ENCODE data around the gene KLF16.
"Not testable (repeated sequence)": the region's sequence is repeated elsewhere in the genome, so short reads cannot be mapped to it uniquely, and the experiment has no call there.

Gene KLF16

GRCh38 chr19:1863328-1863637, at the start of gene KLF16:
TSS of gene KLF16 (minus strand) at chr19:1863579. CDS start at chr19:1863497, 82 bp downstream.
- no peak for DNase-seq (ENCODE audit: low read depth in 2 of 2)

DNA sequence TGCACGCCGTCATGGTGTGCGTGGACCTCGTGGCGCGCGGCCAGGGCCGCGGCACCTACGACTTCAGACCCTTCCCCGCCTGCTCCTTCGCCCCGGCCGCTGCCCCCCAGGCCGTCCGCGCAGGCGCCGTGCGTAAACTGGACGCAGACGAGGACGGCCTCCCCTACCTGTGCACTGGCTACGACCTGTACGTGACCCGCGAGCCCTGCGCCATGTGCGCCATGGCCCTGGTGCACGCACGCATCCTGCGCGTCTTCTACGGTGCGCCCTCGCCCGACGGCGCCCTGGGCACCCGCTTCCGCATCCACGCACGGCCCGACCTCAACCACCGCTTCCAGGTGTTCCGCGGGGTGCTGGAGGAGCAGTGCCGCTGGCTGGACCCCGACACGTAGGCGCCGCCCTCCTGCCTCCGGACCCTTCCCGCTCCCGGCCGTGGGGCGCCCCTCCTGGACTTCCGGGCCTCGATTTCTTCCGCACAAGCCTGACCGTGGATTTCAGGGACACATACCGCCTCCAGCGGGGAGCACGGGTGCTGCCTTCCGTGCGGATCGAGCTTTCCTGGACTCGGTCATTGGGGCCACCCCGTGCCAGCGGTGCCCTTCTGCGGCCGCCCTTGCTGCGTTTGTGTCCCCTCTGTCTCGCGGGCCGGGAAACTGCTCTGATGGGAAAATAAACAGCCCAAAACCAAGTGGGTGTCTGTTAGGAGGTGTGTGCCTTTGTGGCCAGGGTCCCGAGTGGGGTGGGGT, 49.6 kb upstream of the KLF16 start:
- DNase-seq (ENCODE audit: low read depth in 2 of 2): no peak

DNA sequence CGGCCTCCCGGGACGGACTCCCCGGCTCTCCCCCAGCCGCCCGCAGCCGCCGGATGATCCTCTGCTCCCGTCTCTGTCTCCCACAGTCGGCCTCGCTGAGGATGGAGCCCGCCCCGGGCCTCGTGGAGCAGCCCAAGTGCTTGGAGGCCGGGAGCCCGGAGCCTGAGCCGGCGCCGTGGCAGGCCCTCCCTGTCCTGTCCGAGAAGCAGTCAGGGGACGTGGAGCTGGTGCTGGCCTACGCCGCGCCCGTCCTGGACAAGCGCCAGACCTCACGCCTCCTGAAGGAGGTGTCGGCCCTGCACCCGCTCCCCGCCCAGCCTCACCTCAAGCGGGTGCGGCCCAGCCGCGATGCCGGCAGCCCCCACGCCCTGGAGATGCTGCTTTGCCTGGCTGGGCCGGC, 48.6 kb upstream of the KLF16 start:
- no peak for DNase-seq (ENCODE audit: low read depth in 2 of 2)

GRCh38 chr19:1911098-1911497, 47.7 kb upstream of the KLF16 start:
- no peak for DNase-seq (ENCODE audit: low read depth in 2 of 2)

DNA sequence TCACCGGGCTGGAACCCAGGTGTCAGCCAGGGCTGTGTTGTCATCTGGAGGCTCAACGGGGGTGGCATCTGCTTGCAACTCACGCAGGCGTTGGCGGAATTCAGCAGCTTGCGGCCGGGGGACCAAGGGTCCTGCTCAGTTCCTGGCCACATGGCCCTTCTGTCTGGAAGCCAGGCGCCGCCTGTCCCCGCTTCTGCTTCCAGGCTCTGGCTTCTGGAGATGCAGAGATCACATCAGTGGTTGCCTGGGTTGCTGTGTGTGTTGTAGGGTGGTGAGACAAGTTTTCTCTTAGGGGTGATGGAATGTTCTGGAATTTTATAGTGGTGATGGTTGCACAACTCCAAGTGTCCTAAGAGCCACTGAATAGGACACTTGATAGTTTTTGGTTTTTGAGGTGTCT, 46.8 kb upstream of the KLF16 start:
- DNase-seq (ENCODE audit: low read depth in 2 of 2): no peak

GRCh38 chr19:1909761-1910080, 46.3 kb upstream of the KLF16 start:
- DNase-seq (ENCODE audit: low read depth in 2 of 2): no peak

GRCh38 chr19:1908364-1908678, 44.9 kb upstream of the KLF16 start:
- no peak for DNase-seq (ENCODE audit: low read depth in 2 of 2)

GRCh38 chr19:1907563-1908363, 44.4 kb upstream of the KLF16 start:
- DNase-seq (ENCODE audit: low read depth in 2 of 2): no peak

DNA sequence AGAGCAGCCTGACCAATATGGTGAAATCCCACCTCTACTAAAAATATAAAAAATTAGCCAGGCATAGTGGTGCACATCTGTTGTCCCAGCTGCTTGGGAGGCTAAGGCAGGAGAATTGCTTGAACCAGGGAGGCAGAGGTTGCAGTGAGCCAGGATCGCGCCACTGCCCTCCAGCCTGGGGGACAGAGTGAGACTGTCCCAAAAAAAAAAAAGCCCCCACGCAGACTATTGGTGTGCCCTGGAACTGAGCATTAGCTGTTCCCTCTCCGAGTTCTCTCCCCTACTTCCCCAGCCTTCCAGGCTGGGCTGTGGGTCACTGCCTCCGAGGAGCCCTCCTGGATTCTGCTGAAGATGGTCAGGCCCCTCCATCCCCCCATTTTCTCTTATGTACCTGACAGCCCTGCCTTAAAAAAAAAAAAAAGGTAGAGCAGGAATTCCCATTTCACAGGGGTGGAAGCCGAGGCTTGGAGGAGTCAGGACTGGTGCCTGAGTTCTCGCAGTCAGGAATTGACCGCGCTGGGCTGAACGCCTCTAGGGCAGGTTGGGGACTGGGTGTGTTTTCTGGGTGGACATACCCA, 43.7 kb upstream of the KLF16 start:
- no peak for DNase-seq (ENCODE audit: low read depth in 2 of 2)

GRCh38 chr19:1905863-1906375, 42.5 kb upstream of the KLF16 start:
- DNase-seq (ENCODE audit: low read depth in 2 of 2): no peak

DNA sequence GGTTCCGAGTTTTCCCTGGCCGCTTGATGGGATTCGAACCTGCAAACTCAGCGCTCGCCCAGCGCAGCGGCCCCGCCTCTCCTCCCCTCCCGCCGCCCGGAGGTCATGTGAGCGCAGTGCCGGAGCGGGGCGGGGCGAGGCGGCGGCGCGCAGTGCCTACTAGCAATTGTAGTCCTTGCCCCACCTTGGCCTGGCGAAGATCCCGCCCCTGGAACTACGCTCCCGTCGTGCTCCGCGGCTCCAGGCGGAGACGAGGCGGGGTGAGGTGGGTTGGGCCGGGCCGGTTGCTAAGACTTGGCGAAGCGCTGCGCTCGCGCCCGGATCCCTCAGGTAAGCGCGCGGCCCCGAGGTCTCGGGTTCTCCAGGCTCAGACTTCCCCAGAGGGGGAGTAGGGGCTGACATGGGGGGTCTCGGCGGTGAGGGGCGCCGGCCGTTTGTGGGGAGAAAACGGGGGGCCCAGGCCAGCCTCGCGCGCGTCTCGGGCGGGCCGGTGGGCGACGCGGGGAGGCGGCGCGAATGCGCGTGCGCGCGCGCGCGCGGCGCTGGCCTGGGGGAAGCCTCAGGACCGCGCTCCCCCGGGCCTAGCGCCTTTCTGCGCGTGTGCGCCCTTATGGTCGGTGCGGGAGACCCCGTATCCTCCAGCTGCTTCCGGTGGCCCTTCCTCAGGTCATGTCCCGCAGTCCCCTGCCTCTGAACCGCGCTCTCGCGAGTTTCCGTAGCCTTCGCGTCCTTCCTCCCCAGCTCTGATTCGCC, 41.9 kb upstream of the KLF16 start, which contains the start of the genes ADAT3 and SCAMP4:
Gene ADAT3, plus strand, starts transcription at position 290 of the 753 bp plus-strand sequence. CDS start 6,649 bp downstream, outside the sequence.
Gene SCAMP4, plus strand, starts transcription at position 290 of the 753 bp plus-strand sequence. CDS start 9,621 bp downstream, outside the sequence.
- peak; percentile 94 to 95 for DNase-seq (ENCODE audit: low read depth in 2 of 2)

DNA sequence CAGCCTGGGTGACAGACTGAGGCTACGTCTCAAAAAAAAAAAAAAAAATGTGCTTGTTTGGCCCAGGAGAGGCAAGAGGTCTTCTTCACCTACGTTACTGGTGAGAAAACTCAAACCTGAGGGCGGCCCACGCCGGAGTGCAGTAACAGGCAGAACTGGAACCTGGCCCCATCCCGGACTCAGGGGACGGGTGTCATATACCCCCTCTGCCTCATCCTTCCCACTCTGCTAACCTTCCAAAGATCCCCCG, 41.4 kb upstream of the KLF16 start:
- DNase-seq (ENCODE audit: low read depth in 2 of 2): no peak

DNA sequence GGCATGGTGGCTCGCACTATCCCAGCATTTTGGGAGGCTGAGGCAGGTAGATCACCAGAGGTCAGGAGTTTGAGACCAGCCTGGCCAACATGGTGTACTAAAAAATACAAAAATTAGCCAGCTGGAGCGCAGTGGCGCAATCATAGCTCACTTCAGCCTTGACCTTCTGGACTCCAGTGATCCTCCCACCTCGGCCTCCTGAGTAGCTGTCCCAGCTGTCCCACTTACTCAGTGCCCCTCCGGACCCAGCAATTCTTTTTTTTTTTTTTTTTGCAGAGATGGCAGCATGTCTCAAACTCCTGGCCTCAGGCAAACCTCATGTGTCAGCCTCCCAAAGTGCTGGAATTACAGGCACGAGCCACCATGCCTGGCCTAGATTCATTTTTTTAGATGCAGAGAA, 39.5 kb upstream of the KLF16 start:
- no peak for DNase-seq (ENCODE audit: low read depth in 2 of 2)

GRCh38 chr19:1901940-1902404, 38.6 kb upstream of the KLF16 start:
- no peak for DNase-seq (ENCODE audit: low read depth in 2 of 2)

DNA sequence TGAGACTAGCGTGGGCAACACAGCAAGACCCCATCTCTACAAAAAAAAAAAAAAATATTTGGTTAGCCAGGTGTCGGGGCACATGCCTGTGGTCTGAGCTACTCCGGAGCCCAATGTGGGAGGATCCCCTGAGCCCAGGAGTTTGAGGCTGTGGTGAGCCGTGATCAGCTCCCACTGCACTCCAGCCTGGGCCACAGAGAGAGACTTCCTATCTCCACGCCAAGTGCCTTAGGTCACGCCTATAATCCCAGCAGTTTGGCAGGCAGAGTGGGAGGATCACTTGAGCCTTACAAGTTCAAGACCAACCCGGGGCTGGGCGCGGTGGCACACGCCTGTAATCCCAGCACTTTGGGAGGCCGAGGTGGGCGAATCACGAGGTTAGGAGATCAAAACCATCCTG, 33.1 kb upstream of the KLF16 start:
- DNase-seq (ENCODE audit: low read depth in 2 of 2): no peak

GRCh38 chr19:1893791-1894190, 30.4 kb upstream of the KLF16 start:
- DNase-seq (ENCODE audit: low read depth in 2 of 2): no peak

- no peak for DNase-seq (ENCODE audit: low read depth in 2 of 2)
Observed at GRCh38 chr19:1889907-1890306, 26.5 kb upstream of the KLF16 start.

DNA sequence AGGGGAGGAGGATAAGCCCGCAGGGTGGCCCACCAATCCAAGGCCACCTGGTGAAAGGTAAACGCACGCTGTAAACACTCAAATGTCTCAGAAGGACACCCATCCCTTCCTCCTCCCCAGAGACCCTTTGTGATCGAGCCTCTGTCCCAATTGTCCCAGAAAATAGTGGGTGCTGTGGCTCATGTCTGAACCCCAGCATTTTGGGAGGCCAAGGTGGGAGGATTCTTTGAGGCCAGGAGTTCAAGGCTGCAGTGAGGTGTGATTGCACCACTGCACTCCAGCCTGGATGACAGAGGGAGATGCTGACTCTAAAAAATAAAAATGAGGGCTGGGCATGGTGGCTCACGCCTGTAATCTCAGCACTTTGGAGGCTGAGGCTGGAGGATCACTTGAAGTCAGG, 25.0 kb upstream of the KLF16 start:
- DNase-seq (ENCODE audit: low read depth in 2 of 2): no peak

- not testable (repeated sequence) for DNase-seq (ENCODE audit: low read depth in 2 of 2)
Observed at GRCh38 chr19:1886360-1886759, 23.0 kb upstream of the KLF16 start.

- peak; percentile 93 to 95 for DNase-seq (ENCODE audit: low read depth in 2 of 2)
Observed at GRCh38 chr19:1885398-1886119, 22.2 kb upstream of the KLF16 start, which contains the start of gene ABHD17A. TSS of gene ABHD17A (minus strand) at chr19:1885496. CDS start at chr19:1881566, 3,930 bp downstream.

DNA sequence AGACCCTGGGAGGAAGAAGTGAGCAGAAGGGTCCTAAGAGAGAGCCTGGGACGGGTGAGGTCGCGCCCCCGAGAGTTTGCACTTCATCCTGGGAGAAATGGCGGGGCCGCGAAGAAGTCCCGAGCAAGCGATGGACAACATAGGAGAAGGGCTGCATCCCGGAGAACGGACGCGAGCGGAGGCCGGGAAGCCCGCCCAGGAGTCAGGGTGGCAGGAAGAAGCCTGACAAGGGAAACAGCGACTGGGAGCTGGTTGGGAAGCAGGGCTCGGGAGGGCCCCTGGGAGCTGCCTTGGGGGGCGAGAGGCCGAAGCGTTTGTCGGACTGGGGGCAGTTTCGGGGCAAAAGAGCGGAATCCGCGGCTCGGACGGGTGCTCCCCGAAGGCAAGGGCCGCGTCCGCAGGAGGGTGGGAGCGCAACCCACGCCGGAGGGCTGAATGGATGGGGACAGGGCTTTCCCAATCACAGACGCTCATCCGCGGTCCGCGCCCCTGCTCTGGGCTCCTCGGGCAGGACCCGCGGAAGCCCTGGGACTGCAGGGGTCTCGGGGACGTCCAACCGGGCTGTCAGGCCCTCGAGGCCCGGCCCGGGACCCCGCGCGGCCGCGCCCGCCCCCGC, 21.4 kb upstream of the KLF16 start:
- no peak for DNase-seq (ENCODE audit: low read depth in 2 of 2)
